ENCODE results near the gene STAMBPL1.

STAMBPL1 gene

DNA sequence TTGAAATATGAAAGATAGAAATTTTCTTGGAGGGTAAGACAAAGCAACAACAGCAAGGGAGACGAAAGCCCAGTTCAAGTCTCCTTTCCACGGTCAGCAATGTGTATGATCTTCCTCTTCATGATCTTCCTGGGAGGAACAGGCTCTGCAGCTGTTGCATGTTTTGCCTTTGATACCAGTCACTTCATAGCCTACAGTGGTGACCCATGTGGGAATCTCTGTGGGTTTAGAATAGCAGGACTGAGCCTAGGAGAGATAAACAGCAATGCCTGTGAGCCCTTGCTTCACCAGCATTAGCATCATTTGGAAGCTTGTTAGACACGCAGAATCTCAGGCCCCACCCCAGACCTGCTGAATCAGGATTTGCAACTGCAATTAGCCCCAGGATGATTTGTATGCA is 31.8 kb downstream of the STAMBPL1 start:
- no peak overlapping the region for H3K4me3 Mint-ChIP-seq
- H3K9me3 Mint-ChIP-seq: no peaks in the 10 kb centered on the region
- ATAC-seq (ENCODE audit: low read depth): no peak
- H3K27ac Mint-ChIP-seq: no peak overlapping the region
- peaks cover 29% of the 10 kb centered on the region for H3K36me3 Mint-ChIP-seq
- no peaks in the 10 kb centered on the region for H3K27me3 Mint-ChIP-seq
- no peak for DNase-seq (ENCODE audit: low spot score in 2 of 2)
- H3K4me1 Mint-ChIP-seq: peaks cover 1% of the 10 kb centered on the region

DNA sequence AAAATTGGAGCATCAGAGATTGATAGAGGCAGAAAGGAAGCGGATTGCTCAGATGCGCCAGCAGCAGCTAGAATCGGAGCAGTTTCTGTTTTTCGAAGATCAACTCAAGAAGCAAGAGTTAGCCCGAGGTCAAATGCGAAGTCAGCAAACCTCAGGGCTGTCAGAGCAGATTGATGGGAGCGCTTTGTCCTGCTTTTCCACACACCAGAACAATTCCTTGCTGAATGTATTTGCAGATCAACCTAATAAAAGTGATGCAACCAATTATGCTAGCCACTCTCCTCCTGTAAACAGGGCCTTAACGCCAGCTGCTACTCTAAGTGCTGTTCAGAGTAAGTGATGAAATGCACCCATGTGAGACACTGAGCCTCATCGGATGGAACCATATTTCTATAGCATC is 33.1 kb downstream of the STAMBPL1 start:
- Mint-ChIP-seq H3K4me3 (no peak overlapping the region), H3K9me3 (no peaks in the 10 kb centered on the region), H3K27me3 (no peaks in the 10 kb centered on the region), H3K36me3 (peaks cover 31% of the 10 kb centered on the region), H3K27ac (peak overlapping the region; percentile 7), H3K4me1 (no peaks in the 10 kb centered on the region)
- no peak for DNase-seq (ENCODE audit: low spot score in 2 of 2)
- ATAC-seq (ENCODE audit: low read depth): no peak

DNA sequence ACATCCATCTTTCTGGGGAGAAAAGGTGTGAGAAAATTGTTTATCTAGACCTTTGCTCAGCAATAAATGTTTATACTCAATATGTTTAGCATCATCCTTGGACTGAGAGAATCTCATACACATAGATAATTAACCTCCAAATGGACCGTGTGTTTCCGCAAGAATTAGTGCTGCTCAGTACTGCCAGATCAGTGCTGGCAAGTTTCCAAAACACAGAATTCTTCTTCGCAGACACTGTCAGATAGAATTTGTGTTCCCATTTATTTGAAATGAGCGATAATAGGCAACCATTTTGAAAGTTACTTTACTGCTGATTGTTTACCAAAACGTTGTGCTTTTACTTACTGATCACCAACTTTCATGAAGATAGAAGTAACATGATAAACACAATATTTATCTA is 33.7 kb downstream of the STAMBPL1 start:
- peaks cover 27% of the 10 kb centered on the region for H3K36me3 Mint-ChIP-seq
- no peaks in the 10 kb centered on the region for H3K27me3 Mint-ChIP-seq
- ATAC-seq (ENCODE audit: low read depth) (no peak), DNase-seq (ENCODE audit: low spot score in 2 of 2) (no peak)
- no peak overlapping the region for H3K27ac Mint-ChIP-seq
- H3K4me1 Mint-ChIP-seq: no peaks in the 10 kb centered on the region
- no peaks in the 10 kb centered on the region for H3K9me3 Mint-ChIP-seq
- no peak overlapping the region for H3K4me3 Mint-ChIP-seq

DNA sequence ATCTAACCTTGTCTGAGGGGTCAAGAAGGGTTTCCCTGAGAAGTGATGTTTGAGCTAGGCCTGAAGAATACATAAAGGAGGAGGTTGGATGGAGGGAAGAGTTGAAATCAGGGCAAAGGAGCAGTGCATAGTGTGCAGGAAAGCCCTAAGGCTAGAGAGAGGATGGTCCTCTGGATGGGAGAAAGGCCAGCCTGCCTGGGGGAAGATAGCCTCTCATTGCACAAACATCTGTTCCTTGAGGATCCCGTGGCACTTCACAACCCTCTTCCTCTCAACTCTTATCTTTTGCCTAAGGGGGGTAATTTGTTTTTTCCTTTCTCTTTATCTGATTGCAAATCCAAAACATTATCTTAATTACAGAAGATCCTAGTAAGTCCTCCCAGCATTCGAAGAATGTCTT is 35.7 kb downstream of the STAMBPL1 start:
- peaks cover 27% of the 10 kb centered on the region for H3K36me3 Mint-ChIP-seq
- no peak for ATAC-seq (ENCODE audit: low read depth)

DNA sequence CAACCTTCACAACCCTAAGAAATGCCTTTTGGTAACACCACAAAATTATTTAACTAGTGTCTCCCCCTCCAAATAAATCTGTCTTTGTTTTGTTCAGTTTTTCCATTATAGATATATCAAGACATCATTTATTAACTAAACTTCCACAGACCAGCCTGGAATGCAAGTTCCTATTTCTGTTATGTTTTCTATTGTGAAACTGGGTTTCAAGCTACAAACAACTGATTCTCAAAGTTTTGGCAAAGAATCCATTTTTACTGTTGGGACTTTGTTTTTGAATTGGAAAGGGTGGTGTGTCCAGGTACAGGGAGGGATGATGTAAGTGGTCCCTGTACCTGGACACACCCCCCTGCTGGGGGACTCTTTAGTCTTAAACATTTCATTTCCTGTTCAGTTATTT is 36.2 kb downstream of the STAMBPL1 start:
- ATAC-seq (ENCODE audit: low read depth) (no peak), DNase-seq (ENCODE audit: low spot score in 2 of 2) (no peak)
- Mint-ChIP-seq H3K27me3 (no peaks in the 10 kb centered on the region), H3K27ac (peak overlapping the region; percentile 35), H3K36me3 (peaks cover 25% of the 10 kb centered on the region), H3K4me1 (no peaks in the 10 kb centered on the region), H3K9me3 (no peaks in the 10 kb centered on the region), H3K4me3 (no peak overlapping the region)

More for the DNA sequence above, 35.7 kb downstream of the STAMBPL1 start:
- DNase-seq (ENCODE audit: low spot score in 2 of 2): no peak
- Mint-ChIP-seq H3K27ac (peak overlapping the region; percentile 35), H3K27me3 (no peaks in the 10 kb centered on the region), H3K4me1 (no peaks in the 10 kb centered on the region), H3K4me3 (no peak overlapping the region), H3K9me3 (no peaks in the 10 kb centered on the region)

DNA sequence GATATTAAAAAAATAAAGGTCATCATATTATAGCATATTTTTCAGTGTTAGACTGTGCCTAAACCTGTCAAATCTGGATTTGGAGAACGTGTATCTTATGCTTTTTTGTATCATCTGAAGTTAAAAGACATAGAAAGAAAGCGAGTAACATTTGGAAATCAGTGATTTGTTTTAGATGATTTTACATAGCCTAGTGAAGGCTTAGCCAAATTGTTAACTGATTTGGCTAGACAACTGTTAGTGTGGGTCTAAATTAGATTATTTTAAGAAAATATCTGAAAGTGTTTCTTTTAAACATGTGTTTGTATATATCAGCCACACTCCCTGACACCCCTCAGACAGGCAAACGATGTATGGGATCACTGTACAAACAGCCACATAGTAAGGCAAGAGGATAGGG is 36.9 kb downstream of the STAMBPL1 start:
- H3K27me3 Mint-ChIP-seq: no peaks in the 10 kb centered on the region
- H3K4me1 Mint-ChIP-seq: no peaks in the 10 kb centered on the region
- H3K9me3 Mint-ChIP-seq: no peaks in the 10 kb centered on the region
- ATAC-seq (ENCODE audit: low read depth) (no peak), DNase-seq (ENCODE audit: low spot score in 2 of 2) (no peak)
- H3K4me3 Mint-ChIP-seq: no peak overlapping the region
- no peak overlapping the region for H3K27ac Mint-ChIP-seq
- peaks cover 18% of the 10 kb centered on the region for H3K36me3 Mint-ChIP-seq

DNA sequence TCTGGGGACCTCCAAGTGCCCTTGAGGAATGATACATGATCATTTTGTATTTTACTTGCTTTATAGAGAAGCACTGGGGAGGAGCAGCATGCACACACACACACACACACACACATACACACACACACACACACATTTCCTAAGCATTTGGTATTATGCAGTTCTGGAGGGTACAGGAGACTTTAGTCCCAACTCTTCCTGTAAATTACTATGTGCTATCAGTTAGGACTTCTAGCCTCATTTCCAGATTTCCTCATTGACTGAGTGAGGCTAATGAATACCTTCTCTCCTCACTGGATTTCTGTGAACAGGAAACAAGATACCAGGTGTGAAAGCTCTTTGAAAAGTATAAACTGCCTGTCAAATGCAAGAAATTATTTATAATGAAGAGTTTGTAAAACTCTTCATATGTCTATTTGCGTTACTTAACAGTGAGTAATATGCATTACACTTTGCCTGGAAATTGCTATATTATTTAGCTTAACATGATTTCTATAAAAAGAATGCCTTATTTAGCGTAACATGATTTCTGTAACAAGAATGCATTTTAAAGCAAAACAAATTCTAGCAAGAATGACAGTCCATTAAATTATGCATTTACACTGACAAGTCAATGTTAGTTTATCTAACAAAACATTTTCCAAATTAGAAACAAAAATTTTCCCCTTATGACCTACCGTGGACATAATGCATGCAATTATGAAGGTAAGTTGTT is 38.3 kb downstream of the STAMBPL1 start:
- no peak for ATAC-seq (ENCODE audit: low read depth)
- no peaks in the 10 kb centered on the region for H3K27me3 Mint-ChIP-seq
- no peaks in the 10 kb centered on the region for H3K4me1 Mint-ChIP-seq
- H3K36me3 Mint-ChIP-seq: peaks cover 18% of the 10 kb centered on the region
- H3K9me3 Mint-ChIP-seq: no peaks in the 10 kb centered on the region
- no peak overlapping the region for H3K4me3 Mint-ChIP-seq
- no peak overlapping the region for H3K27ac Mint-ChIP-seq
- no peak for DNase-seq (ENCODE audit: low spot score in 2 of 2)

DNA sequence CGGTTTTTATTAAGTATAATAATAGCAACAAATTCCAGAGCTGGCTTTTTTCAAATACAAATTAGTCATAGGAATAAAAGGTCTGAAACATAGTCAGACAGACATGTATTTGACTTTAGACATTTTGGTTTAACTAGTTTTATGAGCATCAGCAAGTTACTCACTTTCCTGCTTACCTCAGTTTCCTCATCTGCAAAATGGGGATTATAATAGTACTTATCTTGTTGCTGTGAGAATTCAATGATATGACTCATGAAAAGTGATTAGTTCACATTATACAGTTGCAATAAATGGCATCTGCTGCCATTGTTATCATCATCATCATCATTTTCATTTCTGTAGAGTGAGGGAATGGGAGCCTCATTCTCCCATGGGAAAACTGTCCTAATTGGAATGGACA is 39.0 kb downstream of the STAMBPL1 start:
- H3K27me3 Mint-ChIP-seq: no peaks in the 10 kb centered on the region
- no peaks in the 10 kb centered on the region for H3K4me1 Mint-ChIP-seq
- H3K9me3 Mint-ChIP-seq: no peaks in the 10 kb centered on the region
- DNase-seq (ENCODE audit: low spot score in 2 of 2) (no peak), ATAC-seq (ENCODE audit: low read depth) (no peak)
- no peak overlapping the region for H3K27ac Mint-ChIP-seq
- peaks cover 18% of the 10 kb centered on the region for H3K36me3 Mint-ChIP-seq
- H3K4me3 Mint-ChIP-seq: no peak overlapping the region

DNA sequence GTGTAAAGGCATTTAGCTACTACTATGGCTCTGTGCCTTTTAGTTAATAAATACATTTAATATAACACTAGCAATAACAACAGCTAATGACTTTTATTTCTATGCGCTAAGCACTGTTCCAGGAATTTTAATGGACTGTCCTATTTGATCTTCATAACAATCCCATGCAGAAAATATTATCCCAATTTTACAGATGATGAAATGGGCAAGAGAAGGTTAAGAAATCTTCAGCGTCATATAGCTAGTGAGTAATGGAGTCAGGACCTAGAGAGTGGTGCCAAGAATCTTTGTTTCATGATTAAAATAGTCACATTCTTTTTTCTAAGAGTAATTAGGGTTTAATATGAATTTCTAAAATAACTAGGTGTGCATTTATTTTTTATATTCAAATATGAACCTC is 40.2 kb downstream of the STAMBPL1 start:
- DNase-seq (ENCODE audit: low spot score in 2 of 2): no peak
- Mint-ChIP-seq H3K27ac (no peak overlapping the region), H3K27me3 (no peaks in the 10 kb centered on the region), H3K9me3 (no peaks in the 10 kb centered on the region), H3K4me3 (no peak overlapping the region), H3K36me3 (peaks cover 17% of the 10 kb centered on the region), H3K4me1 (no peaks in the 10 kb centered on the region)
- ATAC-seq (ENCODE audit: low read depth): no peak

DNA sequence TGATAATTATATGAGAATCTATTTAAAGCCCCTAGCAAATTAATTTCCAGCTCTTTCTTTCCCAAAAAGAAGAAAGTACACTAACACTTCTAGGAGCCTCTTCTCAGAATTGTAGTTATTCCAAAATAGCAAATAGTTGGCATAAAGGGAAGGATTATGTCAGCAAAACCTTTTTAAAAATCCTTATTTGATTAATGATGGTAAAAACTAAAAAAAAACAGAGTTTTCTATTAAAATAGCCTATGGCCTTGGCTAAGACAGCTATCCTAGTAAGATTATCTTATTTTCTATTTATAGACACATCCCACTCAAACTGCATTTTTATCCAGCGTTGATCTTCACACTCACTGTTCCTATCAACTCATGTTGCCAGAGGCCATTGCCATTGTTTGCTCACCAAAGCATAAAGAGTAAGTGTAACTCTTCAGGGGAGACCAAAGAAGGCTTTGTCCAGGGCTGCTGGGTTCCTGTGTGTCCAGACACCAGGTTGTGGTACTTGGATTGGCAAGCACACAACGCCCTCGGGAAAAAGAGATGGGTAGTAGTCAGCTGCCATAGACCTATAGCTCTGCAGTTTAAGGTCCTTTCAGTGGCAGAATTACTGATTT is 41.0 kb downstream of the STAMBPL1 start:
- Mint-ChIP-seq H3K36me3 (peaks cover 11% of the 10 kb centered on the region), H3K27me3 (no peaks in the 10 kb centered on the region), H3K27ac (no peak overlapping the region), H3K4me1 (no peaks in the 10 kb centered on the region), H3K4me3 (no peak overlapping the region), H3K9me3 (no peaks in the 10 kb centered on the region)
- DNase-seq (ENCODE audit: low spot score in 2 of 2) (no peak), ATAC-seq (ENCODE audit: low read depth) (no peak)

DNA sequence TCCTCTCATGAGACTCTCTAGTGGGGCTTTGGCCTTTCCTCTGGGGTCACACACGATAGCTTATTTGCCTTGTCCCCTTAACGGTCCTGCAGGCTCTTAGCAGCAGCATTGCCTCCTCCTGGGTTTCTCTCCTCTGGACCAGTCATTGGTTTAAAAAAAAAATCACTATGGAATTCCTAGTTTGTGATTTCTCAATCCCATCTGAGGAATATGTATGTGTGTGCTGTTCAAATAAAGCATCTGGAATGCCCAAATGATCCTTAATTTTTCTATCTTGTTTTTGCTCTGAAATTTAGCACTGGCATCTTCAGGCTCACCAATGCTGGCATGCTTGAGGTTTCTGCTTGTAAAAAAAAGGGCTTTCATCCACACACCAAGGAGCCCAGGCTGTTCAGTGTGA is 42.0 kb downstream of the STAMBPL1 start:
- Mint-ChIP-seq H3K27me3 (no peaks in the 10 kb centered on the region), H3K36me3 (peaks cover 11% of the 10 kb centered on the region), H3K9me3 (no peaks in the 10 kb centered on the region), H3K4me3 (no peak overlapping the region), H3K4me1 (no peaks in the 10 kb centered on the region), H3K27ac (no peak overlapping the region)
- no peak for ATAC-seq (ENCODE audit: low read depth)
- no peak for DNase-seq (ENCODE audit: low spot score in 2 of 2)

DNA sequence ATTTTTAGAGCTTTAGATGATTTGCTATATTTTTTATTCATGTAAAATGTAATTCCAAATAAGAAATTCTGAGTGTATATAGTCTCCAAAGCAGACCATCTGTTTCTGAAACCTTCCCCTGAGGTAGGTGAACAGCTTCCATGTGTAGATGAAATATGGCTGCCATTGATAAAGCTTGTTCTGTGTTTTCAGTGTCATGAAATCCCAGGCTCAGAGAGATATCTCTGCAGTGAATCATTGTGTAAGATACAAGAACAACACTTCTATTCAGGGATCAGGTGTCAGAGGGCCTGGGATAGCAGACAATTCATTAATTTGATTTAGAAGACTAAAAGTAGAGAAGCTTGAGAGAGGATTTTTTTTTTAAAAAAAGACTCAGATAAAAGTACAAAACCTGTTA is 43.5 kb downstream of the STAMBPL1 start:
- Mint-ChIP-seq H3K36me3 (peaks cover 10% of the 10 kb centered on the region), H3K4me3 (no peak overlapping the region), H3K4me1 (no peaks in the 10 kb centered on the region), H3K27me3 (no peaks in the 10 kb centered on the region), H3K9me3 (no peaks in the 10 kb centered on the region), H3K27ac (peak overlapping the region; percentile 2)
- no peak for ATAC-seq (ENCODE audit: low read depth)
- DNase-seq (ENCODE audit: low spot score in 2 of 2): no peak

DNA sequence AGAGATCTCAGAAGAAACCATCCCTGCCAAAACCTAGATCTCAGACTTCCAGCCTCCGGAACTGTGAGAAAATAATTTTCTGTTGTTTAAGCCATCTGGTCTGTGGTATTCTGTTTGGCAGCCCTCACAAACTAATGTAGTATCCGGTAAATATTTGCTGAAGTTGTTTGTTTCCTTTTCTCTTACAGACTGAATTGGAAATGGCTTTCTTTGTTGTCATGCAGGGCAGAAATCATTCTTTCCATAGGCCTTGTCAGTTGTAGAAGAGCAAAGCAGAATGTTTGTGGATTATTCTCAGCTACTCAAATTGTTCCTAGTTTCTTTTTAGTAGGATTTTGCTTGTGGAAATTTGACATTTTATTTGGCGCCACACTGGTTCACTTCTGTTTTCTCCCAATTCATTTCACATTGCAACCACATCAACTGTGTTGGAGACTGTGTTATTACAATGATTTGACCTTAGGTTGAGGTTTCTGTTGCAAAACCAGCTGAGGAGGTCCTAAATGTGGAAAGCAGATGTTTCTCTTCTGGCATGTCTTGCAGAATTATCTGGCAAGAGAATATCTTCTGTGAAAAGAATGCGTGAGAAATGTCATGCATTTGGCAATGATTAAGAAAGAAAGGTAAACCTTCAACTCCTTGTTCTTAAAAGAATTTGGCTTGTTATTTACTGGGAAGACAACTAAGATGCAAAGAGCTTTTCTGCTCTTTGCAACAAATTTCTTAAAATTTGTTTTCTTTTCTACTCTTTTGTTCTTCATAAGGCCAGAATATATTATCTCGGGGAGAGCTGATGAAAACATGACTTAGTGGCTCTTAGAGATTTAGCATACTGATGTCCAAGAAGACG is 46.7 kb downstream of the STAMBPL1 start:
- H3K27ac Mint-ChIP-seq: peak overlapping the region; percentile 50
- ATAC-seq (ENCODE audit: low read depth) (no peak), DNase-seq (ENCODE audit: low spot score in 2 of 2) (no peak)
- H3K27me3 Mint-ChIP-seq: no peaks in the 10 kb centered on the region
- H3K9me3 Mint-ChIP-seq: no peaks in the 10 kb centered on the region
- peaks cover 10% of the 10 kb centered on the region for H3K36me3 Mint-ChIP-seq
- H3K4me3 Mint-ChIP-seq: no peak overlapping the region
- peaks cover 6% of the 10 kb centered on the region for H3K4me1 Mint-ChIP-seq

DNA sequence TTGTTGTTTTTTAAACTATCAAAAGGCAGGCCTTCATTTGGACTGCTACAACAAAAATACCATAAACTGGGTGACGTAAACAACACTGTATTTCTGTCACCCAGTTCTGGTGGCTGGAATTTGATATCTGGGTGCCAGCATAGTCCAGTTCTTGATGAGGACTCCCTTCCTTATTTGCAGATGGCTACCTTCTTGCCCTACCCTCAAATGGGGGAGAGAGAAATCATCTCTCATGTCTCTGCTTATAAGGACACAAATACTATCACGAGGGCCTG is 47.3 kb downstream of the STAMBPL1 start:
- Mint-ChIP-seq H3K27ac (no peak overlapping the region), H3K36me3 (peaks cover 10% of the 10 kb centered on the region), H3K27me3 (no peaks in the 10 kb centered on the region), H3K9me3 (no peaks in the 10 kb centered on the region), H3K4me1 (peaks cover 8% of the 10 kb centered on the region), H3K4me3 (no peak overlapping the region)
- DNase-seq (ENCODE audit: low spot score in 2 of 2) (no peak), ATAC-seq (ENCODE audit: low read depth) (no peak)
